Left lung (tissue), 10 donors: Measurements from ENCODE around the gene PLD4. TPM values are rescaled to one million over a fixed set of nuclear protein-coding genes. Genes with fewer than 3 reads are reported as not detected.

Experiments
- ATAC-seq: fragments of 200-7000 bp; cut with Tn5 transposase; one replicate; pipeline ENCODE4 v1.9.1; 2020; ENCODE audit warnings: moderate library complexity
- DNase-seq, 4 donors: peaks; one replicate each; pipeline ENCODE4 v3.0.0-alpha.2; 2013 to 2020
- H3K27ac ChIP-seq, 2 donors: fragments of 200-600 bp; sonication (generic) in 1 of 2; one replicate each; pipeline versions ENCODE4 v1.5.0 to v1.8.0; 2020 to 2021
- H3K27me3 ChIP-seq, 2 donors: fragments of 200-600 bp; sonication (generic) in 1 of 2; one replicate each; pipeline versions ENCODE4 v1.5.0 to v1.8.0; 2020 to 2021
- H3K36me3 ChIP-seq, 2 donors: fragments of 200-600 bp; sonication (generic) in 1 of 2; one replicate each; pipeline versions ENCODE4 v1.5.0 to v1.8.0; 2020 to 2021
- H3K4me1 ChIP-seq, 2 donors: fragments of 200-600 bp; one replicate each; pipeline ENCODE4 v1.8.0; 2021
- H3K4me3 ChIP-seq, 2 donors: fragments of 200-600 bp; sonication (generic) in 1 of 2; one replicate each; pipeline versions ENCODE4 v1.5.0 to v1.8.0; 2020 to 2021; ENCODE audit warnings: mild to moderate bottlenecking in 1 of 2
- H3K9me3 ChIP-seq, 2 donors: fragments of 200-600 bp; sonication (generic) in 1 of 2; one replicate each; pipeline versions ENCODE4 v1.5.0 to v1.8.0; 2020 to 2021
- intact Hi-C, 2 donors: fragments of 100-400 bp; cut with DNase I; formaldehyde crosslinking; loops; one replicate each; pipeline versions ENCODE4 v1.11.2 to v1.14.2; 2022
- polyA plus RNA-seq, 6 donors: library from polyadenylated mRNA; unstranded; fragments of 120-200 nt; gene quantifications; one replicate each; pipeline ENCODE4 v1.2.1, GENCODE V29; 2013; ENCODE audit not compliant: insufficient read length in 6 of 6
- total RNA-seq, 2 donors: library from RNA; stranded (reverse); fragmentation: NEBNext Ultra II Directional; extraction: Animal tissue kit (Norgen Biotek cat#: 25700); gene quantifications; one replicate each; pipeline ENCODE4 v1.2.1, GENCODE V29; 2021
- TF ChIP-seq, protein P1 (sequence below), 2 donors: fragments of 200-600 bp; sonication (generic) in 1 of 2; IDR thresholded peaks; one replicate each; pipeline versions ENCODE4 v1.5.0 to v1.8.0; 2021; ENCODE audit warnings: antibody characterized with exemption in 2 of 2
- donor health status: DM: no; HTN: yes; CAD: no.
- donor health status: DM: no; HTN: no; CAD: no.

PLD4 gene
- total and polyA plus RNA-seq, 8 donors = 0.76 to 8.0 (median 4.7) TPM

DNA sequence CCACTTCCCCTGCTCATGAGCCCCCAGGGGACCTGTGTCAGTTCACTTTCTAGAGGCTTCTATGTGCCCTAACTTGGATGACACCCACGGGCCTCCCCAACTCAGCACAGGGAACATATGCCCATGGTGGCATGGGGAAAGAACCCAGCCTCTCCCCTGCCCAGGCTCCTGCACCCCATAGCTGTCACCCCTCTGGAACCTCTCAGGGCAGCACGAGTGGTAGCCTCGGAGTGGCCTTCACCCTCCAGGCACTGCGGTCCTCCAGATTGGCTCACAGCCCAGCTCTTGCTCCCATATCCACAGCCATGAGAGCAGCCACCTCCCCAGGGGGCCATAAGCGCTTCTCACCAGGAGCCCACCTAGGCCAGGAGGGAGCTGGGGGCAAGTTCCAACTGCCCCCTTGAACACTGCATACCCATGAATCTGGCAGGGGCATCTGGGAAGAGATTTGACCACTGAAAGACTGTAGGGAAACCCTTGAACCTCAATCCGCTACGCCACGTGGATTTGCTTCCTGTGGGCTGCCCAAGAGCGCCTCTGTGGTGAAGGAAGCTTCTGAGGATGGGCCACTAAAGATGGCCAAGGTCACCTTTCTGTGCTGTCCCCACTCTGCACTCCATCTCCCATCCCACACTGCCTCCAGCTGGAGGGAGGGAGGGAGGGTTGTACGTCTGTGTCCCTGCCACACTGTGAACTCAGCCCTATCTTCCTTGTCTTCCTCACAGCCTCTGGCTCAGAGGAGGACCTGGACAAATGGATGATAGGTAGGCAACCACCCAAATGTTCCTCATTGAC, 11.9 kb downstream of the PLD4 start:
- Histone ChIP-seq H3K9me3 (no peaks in the 10 kb centered on the region), H3K36me3 (no peaks in the 10 kb centered on the region), H3K27ac (no peak overlapping the region), H3K4me1 (peaks cover 8 to 13% of the 10 kb centered on the region in 2 donors), H3K27me3 (peaks cover 4 to 52% of the 10 kb centered on the region in 2 donors), H3K4me3 (no peak overlapping the region)
- ATAC-seq (no peak), DNase-seq (no peak)
- TF ChIP-seq, protein P1, sequence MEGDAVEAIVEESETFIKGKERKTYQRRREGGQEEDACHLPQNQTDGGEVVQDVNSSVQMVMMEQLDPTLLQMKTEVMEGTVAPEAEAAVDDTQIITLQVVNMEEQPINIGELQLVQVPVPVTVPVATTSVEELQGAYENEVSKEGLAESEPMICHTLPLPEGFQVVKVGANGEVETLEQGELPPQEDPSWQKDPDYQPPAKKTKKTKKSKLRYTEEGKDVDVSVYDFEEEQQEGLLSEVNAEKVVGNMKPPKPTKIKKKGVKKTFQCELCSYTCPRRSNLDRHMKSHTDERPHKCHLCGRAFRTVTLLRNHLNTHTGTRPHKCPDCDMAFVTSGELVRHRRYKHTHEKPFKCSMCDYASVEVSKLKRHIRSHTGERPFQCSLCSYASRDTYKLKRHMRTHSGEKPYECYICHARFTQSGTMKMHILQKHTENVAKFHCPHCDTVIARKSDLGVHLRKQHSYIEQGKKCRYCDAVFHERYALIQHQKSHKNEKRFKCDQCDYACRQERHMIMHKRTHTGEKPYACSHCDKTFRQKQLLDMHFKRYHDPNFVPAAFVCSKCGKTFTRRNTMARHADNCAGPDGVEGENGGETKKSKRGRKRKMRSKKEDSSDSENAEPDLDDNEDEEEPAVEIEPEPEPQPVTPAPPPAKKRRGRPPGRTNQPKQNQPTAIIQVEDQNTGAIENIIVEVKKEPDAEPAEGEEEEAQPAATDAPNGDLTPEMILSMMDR (IDR thresholded peaks at IDR 0.05) = no peak
- intact Hi-C loops = no loop called here

DNA sequence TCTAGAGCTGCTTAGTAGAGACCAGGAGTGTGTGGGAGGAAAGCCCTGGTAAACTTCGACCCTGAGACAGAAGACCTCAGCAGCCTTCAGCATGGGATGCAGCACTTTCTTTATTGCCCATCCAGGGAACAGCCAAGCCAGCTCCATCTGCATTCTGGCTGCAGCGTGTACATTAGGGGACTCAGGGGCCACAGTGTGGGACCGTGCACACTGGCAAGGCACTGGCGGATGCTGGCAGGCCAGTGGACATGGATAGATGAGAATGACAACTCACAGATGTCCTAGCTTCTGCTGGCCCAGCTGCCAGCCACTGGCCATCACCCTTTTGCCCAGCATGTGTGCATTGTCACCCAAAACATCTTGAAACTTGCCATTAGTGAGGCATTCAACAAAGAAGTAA, 12.5 kb downstream of the PLD4 start:
- ATAC-seq (no peak), DNase-seq (no peak)
- intact Hi-C loops = no loop called here
- Histone ChIP-seq H3K4me1 (peaks cover 8 to 11% of the 10 kb centered on the region in 2 donors), H3K4me3 (no peak overlapping the region), H3K27me3 (peaks cover 4 to 47% of the 10 kb centered on the region in 2 donors), H3K36me3 (no peaks in the 10 kb centered on the region), H3K9me3 (no peaks in the 10 kb centered on the region), H3K27ac (no peak overlapping the region)
- TF ChIP-seq, protein P1 (IDR thresholded peaks at IDR 0.05) = no peak

DNA sequence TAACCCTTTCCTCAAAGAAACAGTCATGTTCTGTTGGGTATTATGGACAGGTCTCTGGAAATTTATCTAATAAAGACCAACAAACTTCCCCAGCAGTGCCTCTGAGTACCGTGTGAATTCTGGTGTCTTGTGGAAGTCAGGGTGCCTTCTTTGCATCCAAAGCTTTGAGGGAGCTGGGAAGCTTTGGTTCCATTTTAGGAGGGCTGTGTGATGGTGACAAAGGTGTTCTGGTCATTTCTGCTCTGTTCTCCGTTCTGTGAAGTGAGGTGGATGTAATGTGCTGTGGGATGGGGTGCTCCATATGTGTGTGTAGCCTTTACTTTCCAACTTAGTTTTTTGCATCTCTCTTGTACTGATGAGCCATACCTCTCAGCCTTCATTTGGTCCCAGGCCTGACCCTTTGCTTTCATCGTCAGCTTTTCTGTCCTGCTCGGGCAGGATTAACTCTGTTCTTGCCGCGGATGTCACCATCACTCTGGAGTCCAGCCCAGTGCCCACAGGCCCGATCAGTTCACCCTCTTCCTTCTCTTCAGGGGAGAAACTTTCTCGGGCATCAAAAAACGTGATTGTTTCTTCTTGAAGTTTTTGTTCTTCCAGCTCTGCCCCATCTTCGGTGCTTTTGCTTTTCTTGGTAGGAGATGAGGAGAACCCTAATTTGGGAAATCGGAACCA, 13.2 kb downstream of the PLD4 start:
- H3K36me3 ChIP-seq = no peaks in the 10 kb centered on the region
- H3K27ac ChIP-seq = no peak overlapping the region
- H3K4me1 ChIP-seq = peaks cover 2 to 5% of the 10 kb centered on the region in 2 donors
- TF ChIP-seq, protein P1 (IDR thresholded peaks at IDR 0.05) = no peak
- intact Hi-C loops = no loop called here
- no peak overlapping the region for H3K4me3 ChIP-seq
- H3K27me3 ChIP-seq = peaks cover under 1 to 40% of the 10 kb centered on the region in 2 donors
- DNase-seq = no peak
- ATAC-seq = no peak
- H3K9me3 ChIP-seq = no peaks in the 10 kb centered on the region

DNA sequence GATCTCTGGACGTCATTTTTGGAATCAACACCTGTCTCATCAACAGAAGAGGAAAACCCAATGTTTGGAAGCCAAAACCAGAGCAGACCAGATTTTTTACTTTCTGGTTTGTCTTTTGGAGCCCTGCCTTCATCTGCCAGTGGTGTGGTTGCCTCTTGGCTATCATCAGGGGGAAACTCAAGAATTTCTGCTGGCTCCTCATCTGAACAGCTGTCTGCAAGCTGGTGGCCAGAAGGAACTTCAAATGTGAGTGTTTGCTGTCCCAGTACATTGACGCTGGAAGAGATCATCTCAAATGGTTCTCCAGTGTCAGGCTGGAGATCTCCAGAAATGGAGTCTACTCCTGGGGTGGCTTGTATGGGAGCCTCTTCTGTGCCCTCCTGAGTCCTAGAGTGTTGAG, 13.8 kb downstream of the PLD4 start:
- Histone ChIP-seq H3K27ac (no peak overlapping the region), H3K4me1 (no peaks in the 10 kb centered on the region), H3K36me3 (no peaks in the 10 kb centered on the region), H3K27me3 (peaks cover 0 to 34% of the 10 kb centered on the region in 2 donors), H3K4me3 (no peak overlapping the region), H3K9me3 (no peaks in the 10 kb centered on the region)
- DNase-seq (no peak), ATAC-seq (no peak)
- intact Hi-C loops = no loop called here
- TF ChIP-seq, protein P1 (IDR thresholded peaks at IDR 0.05) = no peak

DNA sequence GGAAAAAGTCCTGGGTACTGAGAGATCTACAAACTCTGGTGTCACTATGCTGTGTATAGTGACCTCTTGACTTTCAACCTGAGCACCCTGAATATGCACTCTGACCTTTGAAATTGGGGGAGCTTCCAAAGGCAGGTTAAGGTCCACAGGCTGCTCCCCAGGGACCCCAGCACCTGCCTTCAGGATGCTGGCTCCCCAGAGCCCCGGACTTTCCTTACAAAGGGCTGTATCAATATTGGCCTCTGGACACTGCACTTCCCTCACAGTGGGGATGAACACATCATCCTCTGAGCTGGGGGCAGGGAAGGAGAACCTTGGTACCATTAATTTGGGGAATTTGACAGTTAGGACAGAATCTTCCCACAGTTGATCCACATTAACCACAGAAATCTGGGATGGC, 14.3 kb downstream of the PLD4 start:
- intact Hi-C loops = no loop called here

More for the DNA sequence above, 14.3 kb downstream of the PLD4 start:
- H3K27ac ChIP-seq = no peak overlapping the region
- ATAC-seq (no peak), DNase-seq (no peak)
- no peaks in the 10 kb centered on the region for H3K36me3 ChIP-seq
- no peak overlapping the region for H3K4me3 ChIP-seq
- no peaks in the 10 kb centered on the region for H3K9me3 ChIP-seq
- peaks cover 0 to 31% of the 10 kb centered on the region in 2 donors for H3K27me3 ChIP-seq
- H3K4me1 ChIP-seq = no peaks in the 10 kb centered on the region
- TF ChIP-seq, protein P1 (IDR thresholded peaks at IDR 0.05) = no peak
